IPS DF 19.7 (cell line): ENCODE measurements around the gene TFCP2.

Experiments used
- DNase-seq: peaks from one replicate; pipeline ENCODE4 v3.0.0-alpha.2; 2013; ENCODE audit warnings: low read depth, low spot score

The TFCP2 gene

DNA sequence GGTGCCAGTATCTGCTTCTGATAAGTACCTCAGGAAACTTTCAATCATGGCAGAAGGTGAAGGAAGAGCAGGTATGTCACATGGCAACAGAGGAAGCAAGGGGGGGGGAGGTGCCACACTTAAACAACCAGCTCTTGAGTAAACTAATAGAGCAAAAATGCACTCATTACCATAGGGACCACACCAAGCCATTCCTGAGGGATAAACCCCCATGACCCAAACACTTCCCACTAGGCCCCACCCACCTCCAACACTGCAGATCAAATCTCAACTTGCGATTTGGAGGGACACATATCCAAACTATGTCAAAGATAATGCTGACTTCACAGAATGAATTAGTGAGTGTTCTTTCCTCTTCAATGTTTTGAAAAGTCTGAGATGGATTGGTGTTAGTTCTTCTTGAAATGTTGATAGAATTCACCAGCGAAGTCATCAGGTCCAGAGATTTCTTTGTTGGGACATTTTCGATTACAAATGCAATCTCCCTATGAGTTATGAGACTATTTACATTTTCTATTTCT lies 16.6 kb downstream of the TFCP2 start:
- no peak for DNase-seq

DNA sequence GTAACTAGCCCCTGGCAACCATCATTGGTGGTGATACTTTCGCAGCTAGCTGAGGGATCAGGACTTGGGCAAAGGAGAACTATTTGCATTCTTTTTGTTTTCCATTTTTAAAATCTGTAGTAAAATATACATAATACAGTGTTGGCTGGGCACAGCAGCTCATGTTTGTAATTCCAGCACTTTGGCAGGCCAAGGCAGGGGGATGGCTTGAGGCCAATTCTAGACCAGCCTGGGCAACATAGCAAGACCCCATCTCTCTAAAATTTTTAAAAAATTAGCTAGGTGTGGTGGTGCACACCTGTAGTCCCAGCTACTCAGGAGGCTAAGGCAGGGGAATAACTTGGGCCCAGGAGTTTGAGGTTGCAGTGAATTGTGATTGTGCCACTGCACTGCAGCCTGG lies 20.0 kb downstream of the TFCP2 start:
- DNase-seq: no peak

- no peak for DNase-seq
These were observed 22.2 kb downstream of the TFCP2 start for GRCh38 chr12:51150777-51151176.

DNA sequence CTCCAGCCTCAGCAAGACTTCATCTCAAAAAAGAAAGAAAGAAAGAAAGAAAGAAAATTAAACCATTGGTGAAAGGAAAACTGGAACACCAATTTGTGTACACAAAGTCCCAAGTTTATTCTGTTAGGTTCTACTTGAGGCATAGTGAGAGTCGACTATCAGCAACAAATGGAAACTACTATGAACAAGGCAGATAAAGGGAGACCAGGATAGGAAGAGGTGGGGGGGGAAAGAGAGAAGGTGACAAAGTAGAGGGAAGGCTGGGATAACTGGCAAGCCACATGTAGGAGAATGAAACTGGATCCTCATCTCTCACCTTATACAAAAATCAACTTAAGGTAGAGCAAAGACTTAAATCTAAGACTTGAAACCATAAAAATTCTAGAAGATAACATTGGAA lies 25.6 kb downstream of the TFCP2 start:
- no peak for DNase-seq

DNA sequence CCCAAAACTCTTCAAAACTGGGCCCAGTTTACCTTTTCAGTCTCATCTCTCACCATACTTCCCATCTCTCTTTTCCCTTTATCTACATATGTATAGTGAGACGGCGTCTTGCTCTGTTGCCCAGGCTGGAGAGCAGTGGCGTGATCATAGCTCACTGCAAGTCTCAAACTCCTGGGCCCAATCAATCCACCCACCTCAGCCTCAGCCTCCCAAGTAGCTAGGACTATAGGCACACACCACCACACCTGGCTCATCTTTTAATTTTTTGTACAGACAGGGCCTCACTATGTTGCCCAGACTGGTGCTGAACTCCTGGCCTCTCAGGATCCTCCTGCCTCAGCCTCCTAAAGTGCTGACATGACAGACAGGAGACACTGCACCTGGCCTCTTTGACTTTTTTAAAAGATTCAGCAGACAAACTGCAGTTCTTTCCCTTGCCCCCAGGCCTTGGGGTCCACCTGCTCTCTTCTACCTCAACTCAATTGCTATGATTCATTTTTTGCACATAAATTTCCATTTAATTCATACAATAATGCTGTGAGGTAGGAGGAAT lies 33.6 kb downstream of the TFCP2 start:
- no peak for DNase-seq

DNA sequence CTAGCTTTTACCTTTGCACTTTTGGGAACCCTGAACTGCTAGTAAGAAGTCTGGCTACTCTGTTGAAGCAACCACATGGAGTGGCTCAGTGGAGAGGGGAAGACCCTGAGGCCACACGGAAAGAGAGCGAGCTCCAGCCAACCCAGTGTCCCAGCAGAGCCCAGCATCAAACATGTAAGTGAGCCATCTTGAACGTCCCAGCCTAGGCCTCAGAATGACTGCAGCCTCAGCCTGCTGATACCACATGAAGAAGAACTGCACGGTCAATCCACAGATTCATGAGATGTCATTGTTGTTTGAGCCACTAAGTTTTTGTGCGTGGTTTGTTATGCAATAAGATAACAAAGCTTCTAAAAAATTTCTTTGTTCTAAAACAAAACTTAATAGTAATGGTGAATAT lies 40.2 kb downstream of the TFCP2 start:
- DNase-seq: no peak

DNA sequence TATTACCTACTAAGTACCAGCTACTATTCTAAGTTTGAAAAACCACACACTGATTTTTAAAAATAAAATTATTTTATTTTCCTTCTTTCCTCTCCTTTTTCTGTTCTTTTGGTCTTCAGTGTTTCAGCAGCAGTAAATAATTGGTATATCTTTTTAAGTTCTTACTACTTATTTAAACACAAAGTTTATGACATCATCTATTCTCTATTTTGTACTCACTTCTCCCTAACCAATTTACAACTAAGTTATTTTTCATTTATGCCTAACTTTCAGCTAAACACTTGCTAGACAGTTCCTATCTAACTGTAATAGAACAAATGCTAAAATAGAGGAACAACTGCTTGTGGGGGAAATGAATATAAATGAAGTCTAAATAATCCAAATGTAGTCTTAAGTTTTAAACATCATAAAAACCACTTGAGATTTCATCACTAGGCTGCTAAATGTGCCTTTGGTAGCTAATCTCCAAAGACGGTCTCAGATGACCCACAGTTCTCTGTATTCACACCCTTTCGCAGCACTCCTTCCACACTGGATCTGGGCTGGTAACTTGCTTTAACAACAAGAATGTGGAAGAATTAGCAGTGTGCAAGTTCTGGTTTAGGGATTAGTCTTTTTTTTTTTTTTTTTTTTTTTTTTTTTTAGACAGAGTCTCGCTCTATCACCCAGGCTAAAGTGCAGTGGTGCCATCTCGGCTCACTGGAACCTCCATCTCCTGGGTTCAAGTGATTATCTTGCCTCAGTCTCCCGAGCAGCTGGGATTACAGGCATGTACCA lies 41.0 kb downstream of the TFCP2 start:
- DNase-seq: no peak

GRCh38 chr12:51128919-51129318 lies 44.0 kb downstream of the TFCP2 start:
- no peak for DNase-seq

- no peak for DNase-seq
These were observed 45.7 kb downstream of the TFCP2 start for GRCh38 chr12:51127050-51127729.

DNA sequence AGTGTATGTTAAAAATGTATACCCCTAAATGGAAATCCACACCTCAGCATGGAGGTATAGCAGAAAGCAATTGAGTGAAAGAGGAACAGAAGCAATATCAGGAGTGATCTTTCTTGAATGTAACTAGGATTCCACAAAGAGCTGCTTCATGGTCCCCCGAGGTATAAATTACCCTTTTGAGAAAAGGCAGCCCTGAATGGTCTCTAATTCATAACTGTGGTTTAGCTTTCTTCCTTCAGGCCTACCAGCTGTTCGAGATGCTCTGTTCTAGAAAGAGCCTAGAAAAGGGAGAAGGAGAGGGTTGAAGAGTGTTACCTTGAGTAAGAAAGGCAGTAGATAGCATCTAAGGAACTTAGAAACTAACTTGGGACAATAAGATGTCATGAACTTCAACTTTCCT lies 46.6 kb downstream of the TFCP2 start:
- no peak for DNase-seq

DNA sequence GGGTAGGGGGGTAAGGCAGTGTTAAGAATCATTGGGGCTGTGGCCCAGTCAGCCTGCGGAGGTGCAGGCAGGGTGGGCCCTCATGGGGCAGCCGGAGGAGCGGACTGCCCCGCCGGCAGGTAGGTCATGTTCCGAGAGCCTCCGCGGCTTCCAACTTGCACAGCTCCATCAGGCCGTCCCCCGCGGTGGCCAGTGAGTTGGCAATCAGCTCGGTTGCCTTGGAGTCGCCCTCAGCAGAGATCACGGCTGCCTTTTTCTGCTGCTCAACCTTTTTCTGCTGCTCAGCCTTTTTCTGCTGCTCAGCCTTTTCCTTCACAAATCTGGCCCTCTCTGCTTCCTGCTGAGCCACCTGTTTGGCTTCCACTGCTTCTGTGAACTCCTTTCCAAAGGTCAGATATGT lies 48.4 kb downstream of the TFCP2 start:
- no peak for DNase-seq

- no peak for DNase-seq
These were observed 50.1 kb downstream of the TFCP2 start for GRCh38 chr12:51122844-51123243.

GRCh38 chr12:51118706-51119105 lies 54.2 kb downstream of the TFCP2 start:
- DNase-seq: no peak

DNA sequence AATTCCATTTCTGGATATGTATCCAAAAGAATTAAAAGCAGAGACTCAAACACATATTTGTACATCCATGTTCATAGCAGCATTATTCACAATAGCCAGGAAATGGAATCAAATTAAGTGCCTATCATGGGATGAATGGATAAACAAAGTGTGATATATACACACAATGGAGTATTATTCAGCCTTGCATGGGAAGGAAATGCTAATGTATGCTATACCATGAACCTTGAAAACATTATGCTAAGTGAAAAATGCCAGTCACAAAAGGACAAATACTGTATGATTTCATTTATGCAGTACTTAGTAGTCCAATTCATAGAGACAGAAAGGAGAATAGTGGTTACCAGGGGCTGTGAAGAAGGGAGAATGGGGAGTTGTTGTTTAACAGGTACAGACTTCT lies 57.4 kb downstream of the TFCP2 start:
- no peak for DNase-seq

DNA sequence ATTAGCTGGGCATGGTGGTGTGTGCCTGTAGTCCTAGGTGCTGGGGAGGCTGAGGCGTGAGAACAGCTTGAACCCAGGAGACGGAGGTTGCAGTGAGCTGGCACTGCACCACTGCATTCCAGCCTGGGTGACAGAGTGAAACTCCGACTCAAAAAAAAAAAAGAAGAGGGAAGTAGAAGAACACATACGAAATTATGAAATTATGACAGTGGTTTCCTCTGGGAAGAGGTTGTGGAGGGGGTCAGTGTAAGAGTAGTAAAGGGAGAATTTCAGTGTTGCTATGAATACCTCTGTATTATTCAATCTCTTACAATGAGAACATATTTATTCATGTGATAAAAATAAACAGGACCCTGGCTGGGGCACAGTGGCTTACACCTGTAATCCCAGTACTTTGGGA lies 64.8 kb downstream of the TFCP2 start:
- no peak for DNase-seq

DNA sequence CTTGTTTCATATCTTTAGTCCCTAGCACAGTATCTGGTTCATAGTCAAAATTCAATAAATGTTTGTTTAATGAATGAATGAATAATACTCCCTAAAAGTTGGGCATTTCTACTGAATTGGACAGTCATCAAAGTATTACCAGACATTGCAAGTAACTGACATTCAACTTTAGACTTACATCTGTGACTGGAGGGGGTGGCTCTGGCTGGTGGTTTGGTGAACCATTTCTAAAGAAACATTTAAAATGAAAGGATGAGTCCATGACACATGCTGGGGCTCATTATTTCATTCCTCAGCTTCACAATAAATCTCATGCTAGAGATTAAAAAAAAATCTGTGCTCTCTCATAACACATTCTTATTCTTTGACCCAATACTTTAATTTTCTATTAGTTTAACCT lies 69.0 kb downstream of the TFCP2 start:
- DNase-seq: no peak

DNA sequence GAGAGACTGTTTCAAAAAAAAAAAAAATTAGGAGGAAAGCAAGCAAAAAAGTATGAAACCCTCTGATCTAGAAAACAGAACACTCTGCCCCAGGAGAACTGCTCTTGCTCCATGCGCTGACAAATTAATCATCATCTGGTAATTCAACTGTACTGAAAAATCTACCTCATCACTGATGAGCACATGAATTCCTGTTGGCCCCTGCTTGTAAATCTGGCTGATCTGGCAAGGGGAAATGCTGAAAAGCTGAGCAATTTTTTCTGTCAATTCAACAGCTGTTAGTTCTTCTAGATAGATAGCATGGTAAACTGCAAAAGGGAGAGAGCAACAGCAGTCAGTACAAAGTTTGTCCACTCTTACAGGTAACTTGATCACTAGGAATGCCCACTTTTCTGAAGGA lies 74.3 kb downstream of the TFCP2 start:
- no peak for DNase-seq

DNA sequence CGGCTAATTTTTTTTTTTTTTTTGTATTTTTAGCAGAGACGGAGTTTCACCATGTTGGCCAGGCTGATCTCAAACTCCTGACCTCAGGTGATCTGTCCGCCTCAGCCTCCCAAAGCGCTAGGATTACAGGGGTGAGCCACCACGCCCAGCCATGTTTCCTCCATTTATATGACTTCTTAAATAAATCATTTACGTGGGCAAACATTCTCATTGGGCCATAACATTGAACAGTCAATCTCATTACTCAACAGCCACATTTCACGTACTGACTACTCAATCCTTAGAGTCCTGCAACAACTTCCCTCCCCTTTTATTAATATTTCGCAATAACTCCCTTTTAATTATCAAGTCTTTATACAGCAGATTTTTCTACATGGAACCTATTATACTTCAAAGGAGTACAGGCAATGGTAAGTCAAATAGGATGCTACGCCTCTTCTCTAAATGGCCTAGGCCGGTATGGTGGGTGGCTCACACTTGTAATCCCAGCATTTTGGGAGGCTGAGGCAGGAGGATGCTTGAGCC lies 82.2 kb downstream of the TFCP2 start:
- no peak for DNase-seq

DNA sequence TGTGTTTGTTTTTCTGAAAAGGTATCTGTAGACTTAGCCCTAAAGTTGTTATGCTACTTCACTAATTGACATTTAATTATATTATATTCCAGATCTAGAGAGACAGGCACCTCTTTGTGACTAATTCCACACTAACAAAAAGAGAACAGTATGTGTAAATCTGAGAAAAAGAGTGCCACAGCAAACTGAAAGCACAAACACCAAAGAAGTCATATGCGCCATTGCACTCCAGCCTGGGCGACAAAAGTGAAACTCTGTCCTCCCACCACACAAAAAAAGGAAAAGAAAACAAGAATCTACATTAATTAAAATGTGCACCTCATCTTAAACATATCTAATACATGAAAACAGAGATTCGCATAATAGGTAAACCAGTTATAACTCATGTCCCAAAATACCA lies 85.1 kb downstream of the TFCP2 start:
- no peak for DNase-seq

DNA sequence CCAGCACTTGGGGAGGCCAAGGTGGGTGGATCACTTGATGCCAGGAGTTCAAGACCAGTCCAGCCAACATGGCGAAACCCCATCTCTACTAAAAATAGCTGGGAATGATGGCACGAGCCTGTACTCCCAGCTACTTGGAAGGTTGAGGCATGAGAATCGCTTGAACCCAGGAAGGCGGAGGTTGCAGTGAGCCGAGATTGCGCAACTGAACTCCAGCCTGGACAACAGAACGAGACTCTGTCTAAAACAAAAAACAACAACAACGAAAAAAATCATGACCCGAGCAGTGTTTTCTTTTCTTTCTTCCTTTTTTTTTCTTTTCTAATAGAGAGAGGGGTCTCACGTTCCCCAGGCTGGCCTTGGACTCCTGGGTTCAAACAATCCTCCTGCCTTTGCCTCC lies 86.0 kb downstream of the TFCP2 start:
- DNase-seq: no peak

DNA sequence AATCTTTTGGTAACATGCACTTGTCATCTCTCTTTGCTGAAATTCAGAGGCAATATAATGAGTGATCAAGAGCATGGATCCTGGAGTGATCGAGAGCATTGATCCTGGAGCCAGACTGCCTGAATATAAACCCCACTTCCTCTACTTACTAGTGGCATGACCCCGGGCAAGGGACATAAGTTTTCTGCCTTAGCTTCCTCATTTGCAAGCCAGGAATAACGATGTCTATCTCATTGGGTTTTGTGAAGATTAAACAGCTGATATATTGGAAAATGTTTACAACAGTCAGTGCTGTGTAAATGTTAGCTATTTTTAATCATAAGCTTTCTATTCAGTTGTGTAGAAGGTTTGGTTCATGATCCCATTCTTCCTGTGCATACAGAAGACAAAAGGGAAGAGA lies 87.2 kb downstream of the TFCP2 start:
- no peak for DNase-seq

DNA sequence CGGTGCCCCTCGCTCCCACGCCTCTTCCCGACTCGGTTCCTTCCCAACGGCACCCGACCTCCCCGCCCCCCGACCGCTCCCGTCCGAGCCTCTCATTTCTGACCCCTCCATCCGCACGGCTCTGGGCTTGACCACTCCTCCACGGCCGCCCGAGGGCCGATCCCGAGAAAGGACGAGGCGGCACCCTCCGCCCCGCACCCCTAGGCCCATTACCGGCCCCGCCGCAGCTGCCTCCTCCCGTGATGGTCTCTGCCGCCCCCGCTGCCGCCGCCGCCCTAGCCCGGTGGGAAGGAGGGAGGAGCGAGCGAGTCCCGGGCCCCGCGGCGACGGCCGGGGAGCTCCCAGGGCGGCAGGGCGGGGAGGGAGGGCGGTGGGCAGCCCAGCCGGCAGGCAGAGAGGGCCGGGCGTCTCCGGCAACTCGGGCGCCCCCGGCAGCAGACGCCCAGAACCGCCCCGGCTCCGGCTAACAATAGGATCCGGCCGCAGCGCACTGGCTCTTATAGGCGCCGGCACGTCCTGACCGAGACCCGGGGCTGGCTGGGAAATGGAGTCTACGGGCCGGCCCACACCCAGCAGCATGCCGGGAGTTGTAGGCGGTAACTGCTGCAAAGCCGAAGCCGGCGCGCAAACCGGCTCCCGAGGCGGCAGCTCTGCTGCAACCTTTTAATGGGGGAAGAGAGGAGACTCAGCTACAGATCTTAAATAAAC lies 89.7 kb downstream of the TFCP2 start, which contains the start of gene CSRNP2:
TSS of gene CSRNP2 (minus strand) at position 471 of the 708 bp plus-strand sequence. CDS start 7,035 bp downstream, outside the sequence.
- peak; percentile 80 for DNase-seq
